B cell (primary cell): Measurements from ENCODE around the gene TMEM80. TPM values are rescaled to one million over a fixed set of nuclear protein-coding genes. Genes with fewer than 3 reads are reported as not detected.

Experiments
- ATAC-seq: fragments of 200-7000 bp; cut with Tn5 transposase; one replicate; pipeline ENCODE4 v1.10.0; 2021; ENCODE audit warnings: low read depth, mild to moderate bottlenecking, moderate number of reproducible peaks, moderate library complexity
- CTCF ChIA-PET: fragments of 350-600 bp; sonication (Branson Sonifier 250); formaldehyde crosslinking; loops from one replicate; lab custom pipeline; 2021; ENCODE audit warnings: antibody characterized with exemption, inconsistent platforms; lab: Charles Lee
- POLR2A ChIA-PET: fragments of 350-600 bp; sonication (Branson Sonifier 250); formaldehyde crosslinking; loops from one replicate; lab custom pipeline; 2021; ENCODE audit warnings: antibody characterized with exemption; lab: Charles Lee
- DNase-seq: peaks from one replicate; pipeline ENCODE4 v3.0.0; 2013
- H2AFZ ChIP-seq: 2 replicates; pipeline ENCODE4 v1.6.1; 2012; ENCODE audit warnings: mild to moderate bottlenecking, low read depth, low read length; ENCODE audit not compliant: insufficient read depth, poor library complexity, severe bottlenecking
- H3K27ac ChIP-seq, 2 donors: 1 replicate in 1 of 2; 2 replicates in 1 of 2; pipeline ENCODE4 v1.5.1; 2012 to 2013; ENCODE audit warnings: low read length in 2 of 2, mild to moderate bottlenecking in 2 of 2, moderate library complexity in 1 of 2
- H3K27me3 ChIP-seq, 4 experiments: fragments of 200-600 bp in 1 of 4; sonication (generic) in 1 of 4; replicated peaks in 1 of 4; 1 replicate in 2 of 4; 2 replicates in 2 of 4; pipeline versions ENCODE4 v1.6.1 to v1.7.0; 2013 to 2016; ENCODE audit warnings: low read length in 3 of 4, mild to moderate bottlenecking in 2 of 4, mixed read lengths in 1 of 4, moderate library complexity in 1 of 4; ENCODE audit not compliant: insufficient read depth in 4 of 4, control insufficient read depth in 3 of 4; ENCODE audit errors: control extremely low read depth in 1 of 4
- H3K36me3 ChIP-seq, 2 experiments: replicated peaks in 1 of 2; 1 replicate in 1 of 2; 2 replicates in 1 of 2; pipeline versions ENCODE4 v1.6.1 to v1.7.1; 2013; ENCODE audit warnings: low read length in 1 of 2; ENCODE audit not compliant: insufficient read depth in 2 of 2, control insufficient read depth in 1 of 2; ENCODE audit errors: control extremely low read depth in 1 of 2, extremely low read depth in 1 of 2
- H3K4me1 ChIP-seq, 2 donors: fragments of 200-600 bp in 1 of 2; sonication (generic) in 1 of 2; 1 replicate in 1 of 2; 2 replicates in 1 of 2; pipeline versions ENCODE4 v1.5.1 to v1.6.1; 2013 to 2017; ENCODE audit warnings: low read length in 2 of 2; ENCODE audit not compliant: control insufficient read depth in 2 of 2, insufficient read depth in 2 of 2
- H3K4me2 ChIP-seq: replicated peaks from 2 replicates; pipeline ENCODE3; 2012; ENCODE audit warnings: mild to moderate bottlenecking, low read depth, low read length; ENCODE audit not compliant: poor library complexity, severe bottlenecking
- H3K4me3 ChIP-seq, 5 experiments: fragments of 200-600 bp in 1 of 5; sonication (generic) in 1 of 5; 1 replicate in 3 of 5; 2 replicates in 2 of 5; pipeline versions ENCODE4 v1.5.1 to v1.7.0; 2011 to 2016; ENCODE audit warnings: low read length in 4 of 5, mild to moderate bottlenecking in 4 of 5, low read depth in 2 of 5, control low read depth in 1 of 5, moderate library complexity in 1 of 5; ENCODE audit not compliant: insufficient read depth in 1 of 5; ENCODE audit errors: control extremely low read depth in 1 of 5, extremely low read depth in 1 of 5
- H3K79me2 ChIP-seq: fragments of 200-600 bp; sonication (generic); one replicate; pipeline ENCODE4 v1.6.0; 2016; ENCODE audit warnings: low read length; ENCODE audit not compliant: control insufficient read depth, insufficient read depth
- H3K9ac ChIP-seq: fragments of 200-600 bp; sonication (generic); 2 replicates; pipeline ENCODE4 v1.6.1; 2017; ENCODE audit warnings: mild to moderate bottlenecking, low read length, moderate library complexity
- H3K9me3 ChIP-seq, 3 donors: one replicate each; pipeline versions ENCODE4 v1.6.1 to v1.7.1; 2013; ENCODE audit warnings: low read length in 2 of 3; ENCODE audit not compliant: control insufficient read depth in 2 of 3, insufficient read depth in 1 of 3; ENCODE audit errors: control extremely low read depth in 1 of 3
- H4K20me1 ChIP-seq: 2 replicates; pipeline ENCODE4 v1.6.0; 2012; ENCODE audit warnings: mild to moderate bottlenecking, low read length; ENCODE audit not compliant: insufficient read depth, control insufficient read depth, poor library complexity, severe bottlenecking
- H3K27ac Mint-ChIP-seq: one replicate; pipeline ENCODE4 v1.8.0; 2021; ENCODE audit warnings: mixed read lengths
- H3K27me3 Mint-ChIP-seq: one replicate; pipeline ENCODE4 v1.8.0; 2021; ENCODE audit warnings: mixed read lengths
- H3K4me1 Mint-ChIP-seq: one replicate; pipeline ENCODE4 v1.8.0; 2021; ENCODE audit warnings: mixed read lengths
- H3K4me3 Mint-ChIP-seq: one replicate; pipeline ENCODE4 v1.8.0; 2021; ENCODE audit warnings: mixed read lengths
- H3K9me3 Mint-ChIP-seq: one replicate; pipeline ENCODE4 v1.8.0; 2022; ENCODE audit warnings: mixed read lengths; ENCODE audit not compliant: insufficient read depth
- EZH2 ChIP-seq: IDR thresholded peaks from 2 replicates; pipeline ENCODE4 v1.6.1; 2012; ENCODE audit warnings: borderline replicate concordance, low read depth, mild to moderate bottlenecking, moderate library complexity, low read length; ENCODE audit not compliant: insufficient read depth, poor library complexity, severe bottlenecking
- WGBS: methylation state at CpG from one replicate; pipeline ENCODE4 v1.1.5; 2013; ENCODE audit warnings: missing lambda C conversion rate; ENCODE audit not compliant: insufficient coverage; 5-methylcytosine and 5-hydroxymethylcytosine counted together
- intact Hi-C: fragments of 100-400 bp; cut with micrococcal nuclease; formaldehyde crosslinking; loops from one replicate; pipeline ENCODE4 v1.10.0; 2022
- polyA plus RNA-seq: library from polyadenylated mRNA; depleted of rRNA; stranded (reverse); fragments of >200 nt; gene quantifications from 2 replicates; pipeline ENCODE4 v1.2.3, GENCODE V29; 2012
- total RNA-seq, 2 donors: library from RNA; stranded (reverse); fragments of 120-200 nt in 1 of 2; gene quantifications; 1 replicate in 1 of 2; 2 replicates in 1 of 2; pipeline versions ENCODE4 v1.2.3 to v1.2.4, GENCODE V29; 2013 to 2022
- TF ChIP-seq, protein P1 (sequence below): fragments of 200-600 bp; IDR thresholded peaks from one replicate; pipeline ENCODE4 v1.8.0; 2022; ENCODE audit warnings: antibody characterized with exemption, mild to moderate bottlenecking

Gene TMEM80
- total and polyA plus RNA-seq, 2 donors (not counting 1 experiment from before 2014, with no cell fraction given): 72.5 to 84.1 TPM

DNA sequence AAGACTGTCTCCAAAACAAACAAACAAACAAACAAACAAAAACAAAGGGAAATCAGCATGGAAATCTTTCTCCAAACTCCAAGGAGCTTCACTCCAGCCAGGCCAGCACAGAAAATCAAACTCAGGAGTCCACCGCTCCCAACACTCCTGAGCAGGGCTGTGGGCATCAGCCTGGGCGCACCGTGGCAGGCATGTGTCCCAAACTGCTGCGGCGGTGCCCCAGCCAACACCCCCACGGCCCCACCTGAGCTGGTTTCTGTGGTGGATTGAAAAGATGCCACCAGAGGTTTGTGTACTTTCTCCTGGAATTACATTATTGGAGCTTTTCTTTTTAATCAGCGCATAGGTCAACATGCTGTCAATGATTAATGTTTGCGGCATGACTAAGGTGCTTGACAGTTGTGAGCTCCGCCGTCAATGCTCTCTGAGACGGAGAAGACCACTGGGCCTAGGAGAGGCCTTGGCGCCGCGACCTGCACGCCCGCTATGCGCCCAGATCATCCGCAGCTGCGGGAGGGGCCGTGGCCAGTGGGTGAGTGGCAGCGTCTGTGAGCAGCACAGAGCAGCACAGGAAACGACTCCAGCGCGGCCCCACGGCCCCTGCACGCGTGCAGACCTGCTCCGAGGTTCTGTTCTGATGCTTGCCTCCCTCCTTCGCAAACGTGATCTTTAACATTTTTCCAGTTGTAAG, 40.4 kb upstream of the TMEM80 start:
- ChIA-PET CTCF (interaction anchor here (1.0 kb wide), 1 partner anchor 100 kb away, joined by 3 read pairs; no protein-coding TSS in a partner anchor), POLR2A (no interaction called here)
- Histone ChIP-seq H3K36me3 (peaks cover 0 to 26% of the 10 kb centered on the region in 2 experiments), H3K9ac (no peak overlapping the region), H3K27ac (no peak overlapping the region), H2AFZ (no peak overlapping the region), H3K4me1 (no peaks in the 10 kb centered on the region), H3K79me2 (peaks cover 4% of the 10 kb centered on the region), H3K9me3 (no peaks in the 10 kb centered on the region), H3K27me3 (no peaks in the 10 kb centered on the region), H3K4me3 (no peak overlapping the region), H4K20me1 (no peaks in the 10 kb centered on the region), H3K4me2 (no peak overlapping the region)
- intact Hi-C loops: no loop called here
- H3K27ac Mint-ChIP-seq: no peak overlapping the region
- DNase-seq: no peak
- no peaks in the 10 kb centered on the region for H3K27me3 Mint-ChIP-seq
- WGBS: 97% methylated on average over 23 of the region's 30 CpGs
- no peak overlapping the region for H3K4me3 Mint-ChIP-seq
- no peaks in the 10 kb centered on the region for H3K9me3 Mint-ChIP-seq
- peaks cover 3% of the 10 kb centered on the region for H3K4me1 Mint-ChIP-seq
- TF ChIP-seq, protein P1, sequence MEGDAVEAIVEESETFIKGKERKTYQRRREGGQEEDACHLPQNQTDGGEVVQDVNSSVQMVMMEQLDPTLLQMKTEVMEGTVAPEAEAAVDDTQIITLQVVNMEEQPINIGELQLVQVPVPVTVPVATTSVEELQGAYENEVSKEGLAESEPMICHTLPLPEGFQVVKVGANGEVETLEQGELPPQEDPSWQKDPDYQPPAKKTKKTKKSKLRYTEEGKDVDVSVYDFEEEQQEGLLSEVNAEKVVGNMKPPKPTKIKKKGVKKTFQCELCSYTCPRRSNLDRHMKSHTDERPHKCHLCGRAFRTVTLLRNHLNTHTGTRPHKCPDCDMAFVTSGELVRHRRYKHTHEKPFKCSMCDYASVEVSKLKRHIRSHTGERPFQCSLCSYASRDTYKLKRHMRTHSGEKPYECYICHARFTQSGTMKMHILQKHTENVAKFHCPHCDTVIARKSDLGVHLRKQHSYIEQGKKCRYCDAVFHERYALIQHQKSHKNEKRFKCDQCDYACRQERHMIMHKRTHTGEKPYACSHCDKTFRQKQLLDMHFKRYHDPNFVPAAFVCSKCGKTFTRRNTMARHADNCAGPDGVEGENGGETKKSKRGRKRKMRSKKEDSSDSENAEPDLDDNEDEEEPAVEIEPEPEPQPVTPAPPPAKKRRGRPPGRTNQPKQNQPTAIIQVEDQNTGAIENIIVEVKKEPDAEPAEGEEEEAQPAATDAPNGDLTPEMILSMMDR: no peak
- TF ChIP-seq EZH2: no peak
- no peak for ATAC-seq

DNA sequence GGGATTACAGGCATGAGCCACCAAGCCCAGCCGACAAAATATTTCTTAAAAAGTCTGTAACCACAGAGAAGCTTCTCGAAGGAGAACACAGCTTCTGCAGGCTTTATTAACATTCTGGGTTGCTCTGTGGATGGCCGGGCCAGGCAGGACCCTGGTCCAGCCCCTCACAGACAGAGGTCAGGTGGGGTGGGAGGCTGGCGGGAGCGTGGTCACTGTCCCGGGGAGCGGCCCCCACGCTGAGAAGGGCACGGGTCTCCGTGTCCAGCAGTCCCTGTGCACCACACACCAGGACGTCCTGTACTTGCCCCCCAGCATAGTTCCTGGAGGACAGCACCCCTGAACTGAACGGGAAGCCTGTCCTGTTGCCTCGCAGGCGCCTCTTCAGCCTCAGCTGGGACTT, 39.2 kb upstream of the TMEM80 start:
- Histone ChIP-seq H3K36me3 (peaks cover 0 to 18% of the 10 kb centered on the region in 2 experiments), H3K9ac (no peak overlapping the region), H3K79me2 (peaks cover 10% of the 10 kb centered on the region), H3K27me3 (no peaks in the 10 kb centered on the region), H4K20me1 (peaks cover 6% of the 10 kb centered on the region), H3K4me3 (no peak overlapping the region), H3K27ac (no peak overlapping the region), H3K4me2 (no peak overlapping the region), H3K4me1 (no peaks in the 10 kb centered on the region), H2AFZ (no peak overlapping the region), H3K9me3 (no peaks in the 10 kb centered on the region)
- ATAC-seq: no peak
- no peak for DNase-seq
- no peaks in the 10 kb centered on the region for H3K27me3 Mint-ChIP-seq
- intact Hi-C loops: no loop called here
- TF ChIP-seq, protein P1: no peak
- TF ChIP-seq EZH2: no peak
- POLR2A ChIA-PET: no interaction called here
- H3K9me3 Mint-ChIP-seq: no peaks in the 10 kb centered on the region
- no peak overlapping the region for H3K27ac Mint-ChIP-seq
- WGBS: 96% methylated on average over 13 of the region's 14 CpGs
- no peak overlapping the region for H3K4me3 Mint-ChIP-seq
- H3K4me1 Mint-ChIP-seq: peaks cover 3% of the 10 kb centered on the region
- CTCF ChIA-PET: no interaction called here
